Calu3 (cell line): ENCODE measurements around the gene PCBD2. TPM values are rescaled to one million over a fixed set of nuclear protein-coding genes. Genes with fewer than 3 reads are reported as not detected.
A peak's percentile ranks its signal among the peaks of the same experiment; 100 is the strongest.

Experiments
- BruUV-seq: library from RNA; stranded (reverse); fragments of 400-500 nt; replicated peaks from 2 replicates; lab custom pipeline; 2021; lab: Mats Ljungman, UMichigan
- CTCF ChIA-PET: fragments of 300-600 bp; sonication (Branson Sonifier 250); formaldehyde crosslinking; loops from one replicate; lab custom pipeline; 2022; ENCODE audit warnings: antibody characterized with exemption; lab: Charles Lee
- DNase-seq: peaks from one replicate; pipeline ENCODE4 v3.0.0; 2022
- H3K27ac Mint-ChIP-seq: one replicate; pipeline ENCODE4 v1.8.0; 2022; ENCODE audit warnings: mixed read lengths; ENCODE audit not compliant: unreplicated experiment
- H3K27me3 Mint-ChIP-seq: one replicate; pipeline ENCODE4 v1.8.0; 2022; ENCODE audit warnings: mixed read lengths; ENCODE audit not compliant: unreplicated experiment
- H3K36me3 Mint-ChIP-seq: one replicate; pipeline ENCODE4 v1.8.0; 2022; ENCODE audit warnings: mild to moderate bottlenecking, moderate library complexity, mixed read lengths; ENCODE audit not compliant: insufficient read depth, unreplicated experiment
- H3K4me1 Mint-ChIP-seq: one replicate; pipeline ENCODE4 v1.8.0; 2022; ENCODE audit warnings: mild to moderate bottlenecking, low read depth, mixed read lengths; ENCODE audit not compliant: unreplicated experiment
- H3K4me3 Mint-ChIP-seq: one replicate; pipeline ENCODE4 v1.8.0; 2022; ENCODE audit warnings: mild to moderate bottlenecking, low read depth, moderate library complexity, mixed read lengths; ENCODE audit not compliant: unreplicated experiment
- H3K9me3 Mint-ChIP-seq: one replicate; pipeline ENCODE4 v1.8.0; 2022; ENCODE audit warnings: low read depth, mixed read lengths; ENCODE audit not compliant: unreplicated experiment
- intact Hi-C: fragments of 100-400 bp; cut with micrococcal nuclease; formaldehyde crosslinking; loops from one replicate; pipeline ENCODE4 v1.10.0; 2022; ENCODE audit not compliant: unreplicated experiment
- total RNA-seq: library from RNA; stranded (reverse); gene quantifications from 2 replicates; pipeline ENCODE4 v1.2.3, GENCODE V29; 2022
- TF ChIP-seq, protein P1 (sequence below): fragments of 200-600 bp; IDR thresholded peaks from one replicate; pipeline ENCODE4 v1.8.0; 2022; ENCODE audit warnings: antibody characterized with exemption; ENCODE audit not compliant: unreplicated experiment

Gene PCBD2
- total RNA-seq, 1 experiment from 2014 or later: 18.1 TPM

DNA sequence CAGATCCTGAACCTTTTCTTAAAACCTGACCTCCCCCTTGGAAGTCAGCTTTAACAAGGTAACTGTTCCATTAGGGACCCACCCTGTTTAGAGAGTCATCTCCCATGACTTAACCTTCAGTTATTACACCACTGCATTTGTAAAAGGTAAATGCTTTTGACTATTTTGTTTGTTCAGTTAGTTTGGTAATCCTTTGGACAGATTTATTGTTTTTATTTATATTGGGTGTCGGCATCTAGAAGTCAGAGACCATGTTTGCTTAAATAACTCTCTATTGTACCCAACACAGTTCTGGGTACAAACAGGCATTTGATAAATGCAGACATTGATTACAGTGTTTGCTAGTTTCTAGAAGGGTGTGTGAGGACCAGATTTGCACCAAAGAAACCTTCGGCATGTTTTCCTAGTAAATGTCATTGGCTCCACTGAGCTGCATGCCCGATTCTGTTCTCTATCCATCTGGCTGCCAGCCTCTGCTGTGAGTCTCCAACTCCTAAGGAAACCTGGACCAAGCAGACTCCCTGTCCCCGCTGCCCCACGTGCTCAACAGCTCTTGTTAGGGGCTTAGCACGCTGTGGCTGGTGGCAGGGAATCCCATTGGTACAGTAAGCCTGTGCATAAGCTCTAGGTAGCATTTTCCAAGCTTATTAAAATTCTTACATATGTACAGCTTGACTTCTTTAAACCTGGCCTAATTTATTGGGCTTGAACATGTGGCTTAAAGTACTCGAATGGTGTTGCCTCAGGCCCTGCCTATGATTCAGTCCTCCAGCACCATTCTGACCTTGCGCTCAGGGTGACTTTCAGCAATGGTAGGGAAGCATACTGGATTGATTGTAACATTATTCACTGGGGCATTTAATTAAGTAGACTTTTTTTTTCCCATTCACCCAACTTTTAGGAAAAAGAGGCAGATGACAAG, 6.6 kb downstream of the PCBD2 start:
- CTCF ChIA-PET: no interaction called here
- Mint-ChIP-seq H3K4me3 (no peak overlapping the region), H3K4me1 (peaks cover 2% of the 10 kb centered on the region), H3K27me3 (no peaks in the 10 kb centered on the region), H3K27ac (no peak overlapping the region), H3K36me3 (peaks cover 5% of the 10 kb centered on the region), H3K9me3 (no peaks in the 10 kb centered on the region)
- intact Hi-C loops: no loop called here
- no TSS peak for BruUV-seq
- TF ChIP-seq, protein P1, sequence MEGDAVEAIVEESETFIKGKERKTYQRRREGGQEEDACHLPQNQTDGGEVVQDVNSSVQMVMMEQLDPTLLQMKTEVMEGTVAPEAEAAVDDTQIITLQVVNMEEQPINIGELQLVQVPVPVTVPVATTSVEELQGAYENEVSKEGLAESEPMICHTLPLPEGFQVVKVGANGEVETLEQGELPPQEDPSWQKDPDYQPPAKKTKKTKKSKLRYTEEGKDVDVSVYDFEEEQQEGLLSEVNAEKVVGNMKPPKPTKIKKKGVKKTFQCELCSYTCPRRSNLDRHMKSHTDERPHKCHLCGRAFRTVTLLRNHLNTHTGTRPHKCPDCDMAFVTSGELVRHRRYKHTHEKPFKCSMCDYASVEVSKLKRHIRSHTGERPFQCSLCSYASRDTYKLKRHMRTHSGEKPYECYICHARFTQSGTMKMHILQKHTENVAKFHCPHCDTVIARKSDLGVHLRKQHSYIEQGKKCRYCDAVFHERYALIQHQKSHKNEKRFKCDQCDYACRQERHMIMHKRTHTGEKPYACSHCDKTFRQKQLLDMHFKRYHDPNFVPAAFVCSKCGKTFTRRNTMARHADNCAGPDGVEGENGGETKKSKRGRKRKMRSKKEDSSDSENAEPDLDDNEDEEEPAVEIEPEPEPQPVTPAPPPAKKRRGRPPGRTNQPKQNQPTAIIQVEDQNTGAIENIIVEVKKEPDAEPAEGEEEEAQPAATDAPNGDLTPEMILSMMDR: no peak
- no peak for DNase-seq

DNA sequence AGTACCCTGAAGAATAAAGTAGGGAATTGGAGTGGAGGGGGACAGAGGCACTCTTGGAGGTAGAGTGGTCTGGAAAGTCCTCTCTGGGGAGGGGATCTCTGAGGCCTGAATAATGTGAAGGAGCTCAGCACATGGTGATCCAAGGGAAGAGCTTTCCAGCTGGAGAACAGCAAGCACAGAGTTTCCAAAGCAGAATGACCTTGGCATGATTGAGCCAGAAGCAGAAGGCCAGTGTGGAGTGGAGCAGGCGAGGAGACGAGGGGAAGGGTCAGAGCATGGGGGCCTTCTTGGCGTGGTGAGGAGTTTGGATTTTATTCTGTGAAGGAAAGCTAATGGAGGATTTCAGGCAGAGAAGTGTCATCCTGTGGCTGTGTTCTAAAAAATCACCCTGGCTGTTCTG, 8.3 kb downstream of the PCBD2 start:
- CTCF ChIA-PET: interaction anchor here (0.6 kb wide), 1 partner anchor 323 kb away, joined by 4 read pairs; no protein-coding TSS in a partner anchor
- intact Hi-C loops: no loop called here

DNA sequence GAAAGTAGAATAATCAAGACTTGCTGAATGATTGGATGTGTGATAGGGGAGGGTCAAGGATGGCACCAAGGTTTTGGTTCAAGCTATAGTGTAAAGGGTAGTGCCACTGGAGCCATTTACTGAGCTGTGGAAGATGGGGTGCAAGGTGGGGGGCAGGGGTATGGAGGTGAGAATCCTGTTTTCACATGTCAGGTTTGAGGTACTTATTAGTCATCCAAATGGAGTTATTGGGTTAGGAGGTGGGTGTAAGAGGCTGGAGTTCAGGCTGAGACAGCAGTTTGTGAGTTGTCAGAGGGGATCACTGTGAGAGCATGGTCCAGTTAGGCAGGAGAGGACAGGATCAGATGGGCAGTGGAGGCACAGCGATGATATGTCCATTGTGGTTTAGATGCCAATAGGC, 8.9 kb downstream of the PCBD2 start:
- intact Hi-C loops: no loop called here
- no peaks in the 10 kb centered on the region for H3K27me3 Mint-ChIP-seq
- no peak overlapping the region for H3K4me3 Mint-ChIP-seq
- no TSS peak for BruUV-seq
- peaks cover 9% of the 10 kb centered on the region for H3K36me3 Mint-ChIP-seq
- H3K4me1 Mint-ChIP-seq: peaks cover 14% of the 10 kb centered on the region
- CTCF ChIA-PET: interaction anchor here (0.6 kb wide), 1 partner anchor 322 kb away, joined by 4 read pairs; no protein-coding TSS in a partner anchor
- no peaks in the 10 kb centered on the region for H3K9me3 Mint-ChIP-seq
- TF ChIP-seq, protein P1: no peak
- H3K27ac Mint-ChIP-seq: no peak overlapping the region
- no peak for DNase-seq

More for the DNA sequence above, 8.3 kb downstream of the PCBD2 start:
- Mint-ChIP-seq H3K27me3 (no peaks in the 10 kb centered on the region), H3K4me3 (no peak overlapping the region), H3K27ac (no peak overlapping the region), H3K9me3 (no peaks in the 10 kb centered on the region), H3K36me3 (peaks cover 9% of the 10 kb centered on the region), H3K4me1 (peaks cover 14% of the 10 kb centered on the region)
- BruUV-seq: no TSS peak
- TF ChIP-seq, protein P1: no peak
- DNase-seq: no peak

DNA sequence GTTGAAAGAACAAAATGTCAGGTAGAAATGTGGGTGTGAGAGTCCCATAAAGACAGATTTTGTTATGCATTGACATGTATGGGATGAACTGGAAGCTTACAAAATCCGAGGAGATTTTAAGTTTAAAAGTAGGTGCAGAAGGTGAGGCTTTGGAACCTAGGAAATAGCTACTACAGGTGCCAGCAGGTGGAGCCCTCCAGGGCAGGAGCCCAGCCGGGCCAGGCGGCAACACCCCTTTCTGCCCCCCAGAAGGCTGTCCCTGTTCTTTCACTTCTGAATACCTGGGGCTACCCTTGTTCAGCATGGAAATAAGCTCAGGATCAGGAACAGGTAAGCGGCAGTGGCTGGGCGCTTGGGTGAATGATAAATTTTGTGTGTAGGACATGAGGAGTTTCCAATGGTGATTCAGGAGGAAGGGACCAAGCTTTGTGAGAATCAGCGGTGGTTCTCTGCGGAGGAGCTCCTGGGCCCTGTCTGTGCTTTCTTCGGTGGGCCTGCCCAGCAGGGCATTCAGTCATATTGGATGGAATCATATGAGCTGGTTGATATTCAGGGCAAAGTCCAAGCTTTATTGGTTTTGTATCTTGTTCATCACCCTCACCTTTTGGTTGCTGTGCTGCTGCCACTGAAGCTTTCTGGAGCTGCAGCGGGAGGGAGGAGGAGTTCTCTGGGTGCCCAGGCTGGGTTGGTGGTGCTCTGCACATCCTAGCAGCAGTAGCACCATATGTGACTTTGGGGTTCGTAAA, 12.3 kb downstream of the PCBD2 start:
- Mint-ChIP-seq H3K9me3 (no peaks in the 10 kb centered on the region), H3K27me3 (no peaks in the 10 kb centered on the region), H3K27ac (no peak overlapping the region), H3K4me1 (peaks cover 14% of the 10 kb centered on the region), H3K36me3 (peaks cover 8% of the 10 kb centered on the region), H3K4me3 (no peak overlapping the region)
- intact Hi-C loops: loop anchor here (1.0 kb wide), 1 partner anchor 274 kb away; no protein-coding TSS in a partner anchor
- no TSS peak for BruUV-seq
- TF ChIP-seq, protein P1: peak; percentile 70
- CTCF ChIA-PET: interaction anchor here (0.5 to 1.8 kb wide), 11 partner anchors 11 to 292 kb away, joined by 3 to 15 read pairs (median 4); partner anchors contain the start of gene PCBD2
- DNase-seq: peak; percentile 59
